HG03103 (cell line): ENCODE data around the gene LHX4.
"Not testable (repeated sequence)": the region's sequence is repeated elsewhere in the genome, so short reads cannot be mapped to it uniquely, and the experiment has no call there.

Source experiments
- ATAC-seq: cut with Tn5 transposase; IDR thresholded peaks from one replicate; pipeline ENCODE4 v1.9.1; 2021; ENCODE audit warnings: low read depth; ENCODE audit not compliant: unreplicated experiment

LHX4 gene

GRCh38 chr1:180196436-180197003, 33.5 kb upstream of the LHX4 start:
- ATAC-seq = no peak

- ATAC-seq = no peak
Measured at GRCh38 chr1:180197231-180197630, 32.8 kb upstream of the LHX4 start.

- ATAC-seq = no peak
Measured at GRCh38 chr1:180198196-180198595, 31.9 kb upstream of the LHX4 start.

DNA sequence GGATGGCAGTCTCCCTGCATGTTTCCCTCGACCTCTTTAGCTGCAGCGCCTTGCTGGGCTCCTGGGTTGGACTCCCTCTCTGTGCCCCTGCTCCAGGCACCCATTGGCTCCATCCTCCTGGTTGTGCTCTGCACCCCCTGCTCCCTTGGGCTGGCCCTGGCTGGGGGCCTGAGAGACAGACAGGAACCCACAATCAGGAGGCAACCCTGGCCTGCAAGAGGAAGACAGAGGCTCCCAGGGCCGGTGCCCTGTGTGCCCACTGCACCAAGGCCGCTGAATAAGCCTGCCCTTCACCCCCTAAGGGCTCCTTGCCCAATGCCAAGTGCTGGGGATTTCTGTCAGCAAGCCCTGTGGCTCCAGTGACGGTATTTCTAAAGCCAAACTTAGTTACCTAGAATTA, 31.5 kb upstream of the LHX4 start:
- no peak for ATAC-seq

DNA sequence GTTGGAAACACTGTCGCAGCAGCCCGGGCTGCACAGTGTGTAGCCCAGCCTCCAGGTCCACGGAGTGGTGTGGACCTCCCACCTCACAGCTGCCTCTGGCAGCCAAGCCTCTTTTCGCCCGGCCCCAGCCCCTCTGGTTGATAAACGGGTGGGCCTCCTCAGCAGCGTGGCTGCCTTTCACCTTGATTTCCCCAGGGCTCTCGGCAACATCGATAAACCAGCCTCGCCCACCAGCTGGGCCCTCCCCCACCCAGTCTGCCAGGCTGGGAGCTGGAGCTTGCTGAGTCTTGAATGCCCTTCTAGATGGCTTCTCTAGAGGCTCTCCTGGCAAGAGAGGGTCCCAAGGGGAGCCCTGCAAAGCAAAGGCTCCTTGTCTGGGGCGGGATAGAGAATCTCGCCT, 31.0 kb upstream of the LHX4 start:
- ATAC-seq = no peak

- ATAC-seq = no peak
Measured at GRCh38 chr1:180201451-180202200, 28.4 kb upstream of the LHX4 start.

DNA sequence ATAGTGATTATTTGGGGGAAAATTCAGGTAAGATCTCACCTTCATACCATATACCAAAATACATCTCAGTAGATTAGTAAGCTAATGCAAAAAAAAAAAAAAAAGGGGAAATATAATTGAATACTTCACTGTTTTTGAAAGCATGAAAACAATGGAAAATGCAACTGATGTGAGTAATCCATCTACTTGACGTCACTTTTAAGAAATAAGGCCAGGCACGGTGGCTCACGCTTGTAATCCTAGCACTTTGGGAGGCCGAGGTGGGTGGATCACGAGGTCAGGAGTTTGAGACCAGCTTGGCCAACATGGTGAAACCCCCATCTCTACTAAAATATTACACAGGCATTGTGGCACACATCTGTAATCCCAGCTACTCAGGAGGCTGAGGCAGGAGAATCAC, 27.5 kb upstream of the LHX4 start:
- not testable (repeated sequence) for ATAC-seq

DNA sequence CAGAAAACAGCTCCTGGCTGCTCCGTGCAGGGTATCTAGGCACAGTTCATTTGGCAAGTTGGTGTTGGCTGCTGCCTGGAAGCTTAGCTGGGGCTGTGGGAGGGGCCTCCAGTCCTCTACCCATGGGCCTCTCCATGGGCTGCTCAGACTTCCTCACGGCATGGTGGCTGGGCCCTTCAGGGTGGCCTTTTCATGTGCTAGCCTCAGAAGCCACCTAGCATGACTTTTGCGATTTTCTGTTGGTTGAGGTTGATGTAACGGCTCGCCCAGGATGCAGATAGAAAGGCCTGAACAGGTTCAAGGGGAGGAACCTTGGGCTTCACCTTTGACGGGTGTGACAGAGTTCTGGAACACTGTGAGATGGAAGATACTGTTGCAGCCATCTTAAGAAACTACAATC, 25.8 kb upstream of the LHX4 start:
- no peak for ATAC-seq

GRCh38 chr1:180206581-180206980, 23.5 kb upstream of the LHX4 start:
- no peak for ATAC-seq

- no peak for ATAC-seq
Measured at GRCh38 chr1:180208264-180208663, 21.8 kb upstream of the LHX4 start.

DNA sequence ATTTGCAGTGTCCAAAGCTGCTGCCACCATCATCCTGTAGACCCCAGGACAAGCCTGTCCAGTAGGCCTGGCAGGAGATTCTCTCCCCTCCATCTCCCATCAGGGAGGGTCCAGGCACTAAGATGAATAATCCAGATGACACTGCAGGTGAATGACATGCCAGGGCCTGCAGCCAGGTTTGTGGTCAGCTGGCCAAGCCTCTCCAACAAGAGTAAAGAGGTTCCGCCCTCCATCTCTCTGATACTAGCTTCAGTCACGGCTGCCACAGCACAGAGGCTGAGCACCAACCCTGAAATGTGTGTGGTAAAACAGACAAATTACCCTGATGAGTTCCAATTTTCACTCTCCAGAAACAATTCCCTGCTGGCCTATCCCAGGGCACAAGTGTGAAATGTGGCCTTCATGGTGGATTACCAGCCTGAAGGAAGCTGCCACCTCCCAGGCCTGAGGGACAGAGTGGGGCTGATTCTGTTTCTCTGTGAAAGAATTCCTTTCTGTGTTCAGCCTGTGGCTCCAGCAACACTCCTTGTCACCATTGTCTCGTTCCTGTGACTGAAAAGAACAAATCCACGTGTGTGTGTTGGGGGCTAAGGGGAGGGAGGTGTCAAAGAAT, 19.9 kb upstream of the LHX4 start:
- no peak for ATAC-seq

DNA sequence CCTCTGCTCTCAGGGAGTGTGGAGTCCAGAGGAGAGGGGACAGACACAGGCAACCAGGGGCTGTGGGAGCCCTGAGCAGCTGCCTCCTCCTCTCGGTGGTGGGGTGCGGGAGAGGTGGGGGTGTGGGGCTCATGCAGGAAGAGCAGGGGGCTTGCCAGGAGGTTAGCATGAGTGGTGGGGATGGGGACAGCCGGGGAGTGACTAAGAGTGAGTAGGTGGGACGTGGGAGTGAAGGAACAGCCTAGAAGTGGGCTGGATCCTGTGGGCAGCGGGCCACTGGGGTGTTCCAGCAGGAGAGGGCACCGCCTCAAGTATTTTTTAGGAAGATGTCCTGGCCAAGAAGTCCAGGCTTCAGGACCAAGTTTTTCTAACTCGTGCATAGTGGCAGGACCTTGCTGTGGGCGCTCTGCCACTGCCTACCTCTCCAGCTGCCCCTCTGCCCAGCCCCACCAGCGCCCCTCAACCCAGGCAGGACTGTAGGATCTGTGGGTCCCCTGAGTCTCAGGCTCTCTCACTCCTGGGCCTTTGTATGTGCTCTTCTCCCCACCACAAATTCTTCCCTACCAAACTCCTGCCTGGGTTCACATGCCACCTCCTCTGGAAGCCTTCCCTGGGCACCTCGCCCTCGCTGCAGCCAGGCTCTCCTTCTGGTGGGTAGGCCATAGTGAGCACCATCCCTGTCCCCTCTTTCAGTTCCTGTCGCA, 18.8 kb upstream of the LHX4 start:
- no peak for ATAC-seq

GRCh38 chr1:180211860-180212229, 18.2 kb upstream of the LHX4 start:
- ATAC-seq = no peak

GRCh38 chr1:180213401-180214170, 16.5 kb upstream of the LHX4 start:
- ATAC-seq = no peak

DNA sequence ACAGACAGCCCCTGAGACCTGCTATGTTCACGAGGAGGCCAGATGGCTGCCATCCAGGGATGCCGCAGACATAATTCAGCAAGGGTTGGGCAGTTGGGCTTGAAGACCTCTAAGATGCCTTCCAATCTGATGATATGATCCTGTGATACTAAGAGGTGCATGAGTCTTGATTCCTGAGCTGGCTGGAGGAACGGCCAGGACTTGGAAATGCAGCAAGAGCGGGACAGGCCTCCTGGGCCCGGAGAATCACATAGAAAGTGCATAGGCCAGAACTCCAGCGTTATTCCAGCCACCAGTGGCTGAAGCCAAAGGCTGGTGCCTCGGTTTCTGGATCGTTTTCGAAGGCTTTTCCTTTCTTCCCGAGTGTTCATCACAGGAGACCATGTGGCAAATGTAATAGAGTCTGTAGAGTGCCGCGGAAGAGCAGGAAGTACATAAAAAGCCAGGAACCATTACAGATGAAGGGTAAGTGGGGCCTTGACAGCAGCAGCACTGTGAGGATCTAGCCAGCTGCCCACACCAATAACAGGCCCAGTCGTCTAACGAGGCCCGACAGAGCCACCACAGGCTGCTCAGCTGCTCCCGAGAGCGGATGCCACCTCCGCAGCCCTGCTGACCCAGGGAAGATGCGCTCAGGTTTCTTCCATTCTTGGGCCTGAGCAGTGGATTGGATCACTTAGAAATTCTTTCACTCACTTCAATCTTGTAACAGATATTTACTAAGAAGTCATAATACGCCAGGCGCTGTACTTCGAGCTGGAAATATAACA, 14.0 kb upstream of the LHX4 start:
- ATAC-seq = no peak

- no peak for ATAC-seq
Measured at GRCh38 chr1:180217006-180217405, 13.1 kb upstream of the LHX4 start.

DNA sequence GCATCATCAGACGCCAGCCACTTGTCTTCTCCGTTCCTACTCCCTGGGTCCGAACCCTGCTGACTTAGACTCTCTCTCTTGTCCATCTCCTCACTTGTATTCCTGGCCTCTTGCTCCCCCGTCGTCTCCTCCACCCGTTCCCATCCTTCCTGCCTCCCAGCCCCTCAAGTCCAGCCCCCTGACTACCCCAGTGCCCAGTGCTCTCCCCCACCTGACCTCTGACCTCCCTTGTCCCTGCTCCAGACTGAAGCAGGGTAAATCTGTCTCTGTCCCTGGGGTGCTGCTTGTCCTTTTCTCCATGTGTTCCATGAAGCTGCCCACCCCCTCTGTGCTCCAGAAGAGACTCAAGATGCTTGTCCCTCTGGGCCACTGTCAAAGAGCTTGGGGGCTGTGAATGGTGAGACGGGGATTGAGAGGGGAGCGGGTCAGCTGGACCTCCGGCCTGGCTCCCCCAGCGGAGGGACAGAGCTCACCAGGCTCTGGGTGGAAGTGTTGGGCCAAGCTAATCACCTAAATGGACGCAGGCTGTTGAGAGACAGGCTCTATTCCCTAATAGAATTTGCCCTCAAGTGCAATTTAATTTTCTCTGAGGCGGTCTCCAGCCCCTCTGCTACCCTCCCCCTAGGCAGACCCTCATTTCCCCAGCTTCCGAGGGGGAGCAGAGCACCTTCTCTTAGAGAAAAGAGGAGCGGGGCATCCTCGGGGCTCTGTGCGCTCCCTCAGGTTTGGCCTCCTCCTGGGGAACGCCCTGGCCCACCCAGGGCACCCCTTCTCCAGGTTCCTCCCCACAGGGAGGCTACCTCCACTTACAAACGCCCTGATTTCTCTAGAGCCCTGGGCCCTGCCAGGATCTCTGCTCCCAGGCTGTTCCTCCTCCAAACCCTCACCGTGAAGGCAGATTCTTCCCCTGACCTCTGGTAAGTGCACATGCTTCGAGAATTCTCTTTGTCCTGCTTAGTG, 11.0 kb upstream of the LHX4 start:
- ATAC-seq = no peak

DNA sequence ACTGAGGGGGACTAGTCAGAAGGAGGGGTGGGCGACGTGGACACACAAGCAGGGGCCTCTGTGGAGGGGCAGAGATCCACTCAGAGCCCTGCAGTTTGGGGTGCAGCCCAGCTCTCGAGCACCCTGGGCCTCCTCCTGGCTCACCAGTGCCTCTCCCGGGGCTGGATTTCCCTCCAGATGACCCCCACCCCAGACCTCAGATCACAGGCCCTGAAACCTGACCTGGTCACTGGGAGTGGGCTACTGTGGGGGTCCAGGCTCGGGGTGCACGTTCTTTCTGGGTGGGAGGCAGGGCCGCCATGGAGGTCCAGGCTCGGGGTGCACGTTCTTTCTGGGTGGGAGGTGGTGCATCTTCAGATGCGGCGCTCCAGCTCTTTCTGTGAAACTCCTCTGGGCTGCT, 10.3 kb upstream of the LHX4 start:
- ATAC-seq = no peak

DNA sequence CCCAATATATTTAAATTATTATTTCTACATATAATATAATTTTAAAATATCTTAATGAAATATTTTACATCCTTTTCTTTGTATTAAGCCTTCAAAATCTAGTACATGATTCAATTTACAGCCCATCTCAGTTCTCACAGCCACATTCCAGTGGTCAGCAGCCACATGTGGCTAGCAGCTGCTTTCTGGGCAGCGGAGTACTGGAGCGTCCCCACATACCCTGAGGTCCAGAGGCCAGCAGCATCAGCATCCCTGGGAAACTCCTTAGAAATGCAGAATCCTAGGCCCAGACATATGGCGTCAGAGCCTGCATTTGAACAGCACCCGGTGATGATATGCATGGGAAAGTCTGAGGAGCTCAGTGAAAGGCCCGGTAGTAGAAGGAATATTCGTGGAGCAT, 8.6 kb upstream of the LHX4 start:
- ATAC-seq = no peak
